Stimulated activated CD8-positive, alpha-beta memory T cell treated with anti-CD3 and anti-CD28 coated beads, Interleukin-4, amount 100 ng/mL, for 24 hours (primary cell): ENCODE data around the gene GPR107.
A peak's percentile ranks its signal among the peaks of the same experiment; 100 is the strongest.

Experiments used
- DNase-seq: peaks from one replicate; pipeline ENCODE4 v3.0.0-alpha.2; 2020; ENCODE audit warnings: low read depth

The GPR107 gene

GRCh38 chr9:130027533-130028365 lies 26.0 kb upstream of the GPR107 start:
- DNase-seq, result no peak

- DNase-seq, result no peak
Measured at GRCh38 chr9:130028493-130029222, 25.0 kb upstream of the GPR107 start.

GRCh38 chr9:130029223-130029973 lies 24.3 kb upstream of the GPR107 start:
- DNase-seq, result no peak

GRCh38 chr9:130030651-130031127 lies 23.0 kb upstream of the GPR107 start:
- DNase-seq, result no peak

- DNase-seq, result no peak
Measured at GRCh38 chr9:130034570-130034969, 19.1 kb upstream of the GPR107 start.

- DNase-seq, result no peak
Measured at GRCh38 chr9:130036099-130036498, 17.6 kb upstream of the GPR107 start.

GRCh38 chr9:130039528-130040147 lies 14.1 kb upstream of the GPR107 start:
- DNase-seq, result no peak

GRCh38 chr9:130040984-130041647 lies 12.6 kb upstream of the GPR107 start:
- DNase-seq, result no peak

- no peak for DNase-seq
Measured at GRCh38 chr9:130041648-130042405, 11.9 kb upstream of the GPR107 start.

GRCh38 chr9:130042406-130042884 lies 11.3 kb upstream of the GPR107 start:
- DNase-seq, result no peak

GRCh38 chr9:130042885-130043653 lies 10.6 kb upstream of the GPR107 start, which contains the start of gene FNBP1:
TSS of gene FNBP1 (minus strand) at chr9:130043189. CDS start at chr9:130042975, 214 bp downstream.
- DNase-seq, result peak; percentile 76

- DNase-seq, result no peak
Measured at GRCh38 chr9:130043654-130044623, 9.8 kb upstream of the GPR107 start.

- DNase-seq, result no peak
Measured at GRCh38 chr9:130045725-130046450, 7.8 kb upstream of the GPR107 start.

- DNase-seq, result no peak
Measured at GRCh38 chr9:130049431-130050210, 4.1 kb upstream of the GPR107 start.

- DNase-seq, result no peak
Measured at GRCh38 chr9:130050462-130050861, 3.2 kb upstream of the GPR107 start.

- DNase-seq, result no peak
Measured at GRCh38 chr9:130051855-130052254, 1.9 kb upstream of the GPR107 start.

- DNase-seq, result no peak
Measured at GRCh38 chr9:130053109-130053503, 600 bp upstream of the GPR107 start.
